ENCODE data around the gene HLA-DQB2. TPM values are rescaled to one million over a fixed set of nuclear protein-coding genes. Genes with fewer than 3 reads are reported as not detected.

HLA-DQB2 gene
- total and polyA plus RNA-seq, 2 of the 8 experiments (the other 6 are each of a cell fraction or from before 2014, with no cell fraction given) = not detected

DNA sequence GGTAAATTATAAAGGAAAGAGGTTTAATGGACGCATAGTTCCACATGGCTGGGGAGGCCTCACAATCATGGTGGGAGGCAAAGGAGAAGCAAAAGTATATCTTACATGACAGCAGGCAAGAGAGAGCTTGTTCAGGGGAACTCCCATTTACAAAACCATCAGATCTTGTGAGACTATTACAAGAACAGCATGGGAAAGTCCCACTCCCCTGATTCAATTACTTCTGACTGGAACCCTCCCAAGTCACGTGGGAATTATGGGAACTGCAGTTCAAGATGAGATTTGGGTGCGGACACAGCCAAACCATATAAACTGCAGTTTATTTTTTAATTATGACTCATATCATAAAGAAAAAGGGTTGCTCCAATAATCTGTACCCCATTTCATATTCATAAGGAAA is 44.5 kb downstream of the HLA-DQB2 start:
- Histone ChIP-seq H3K56ac (replicated peaks; ENCODE audit: insufficient read length, low read depth, low read length) (no peak overlapping the region), H2BK12ac (ENCODE audit: low read depth, low read length) (no peak overlapping the region), H4K20me1 (replicated peaks in 1 of 2; ENCODE audit: control insufficient read depth in 1 of 2, insufficient read depth in 2 of 2, low read length in 2 of 2) (no peaks in the 10 kb centered on the region), H3K9me3 (ENCODE audit: insufficient read depth in 2 of 2, low read depth in 1 of 2, low read length in 1 of 2) (no peaks in the 10 kb centered on the region), H3K79me2 (ENCODE audit: control insufficient read depth in 1 of 2, insufficient read depth in 2 of 2, low read length in 2 of 2) (no peaks in the 10 kb centered on the region), H3K4ac (replicated peaks; ENCODE audit: insufficient read length, low read depth, low read length) (no peak overlapping the region), H3K27me3 (replicated peaks in 1 of 4; ENCODE audit: control insufficient read depth in 3 of 4, extremely low read depth in 1 of 4, insufficient read depth in 3 of 4, low read length in 3 of 4) (no peaks in the 10 kb centered on the region), H2BK15ac (ENCODE audit: low read length) (no peak overlapping the region), H3K27ac (ENCODE audit: low read depth, low read length) (no peak overlapping the region), H2AFZ (ENCODE audit: low read length) (no peak overlapping the region), H2BK120ac (replicated peaks; ENCODE audit: low read depth, low read length) (no peak overlapping the region), H2AK5ac (ENCODE audit: low read depth, low read length) (no peak overlapping the region), H3K14ac (ENCODE audit: insufficient read length) (no peak overlapping the region), H3K36me3 (ENCODE audit: control insufficient read depth in 2 of 4, insufficient read depth in 4 of 4, low read length in 3 of 4) (no peaks in the 10 kb centered on the region), H4K5ac (ENCODE audit: insufficient read length, low read depth, low read length) (no peak overlapping the region), H3K23ac (ENCODE audit: insufficient read length) (no peak overlapping the region), H3K9ac (replicated peaks in 1 of 4; ENCODE audit: extremely low read depth in 1 of 4, low read depth in 3 of 4, low read length in 3 of 4) (no peak overlapping the region), H2BK20ac (ENCODE audit: low read length) (no peak overlapping the region), H3K79me1 (ENCODE audit: low read depth, low read length) (no peaks in the 10 kb centered on the region), H3K4me3 (ENCODE audit: extremely low read depth in 1 of 4, insufficient read depth in 2 of 4, low read depth in 3 of 4, low read length in 4 of 4) (no peak overlapping the region), H3K4me2 (ENCODE audit: insufficient read depth in 1 of 2, low read depth in 2 of 2, low read length in 2 of 2) (no peak overlapping the region), H3K18ac (ENCODE audit: extremely low read depth, low read length) (no peak overlapping the region), H3K4me1 (replicated peaks in 1 of 4; ENCODE audit: control insufficient read depth in 3 of 4, insufficient read depth in 4 of 4, low read length in 3 of 4) (no peaks in the 10 kb centered on the region), H4K8ac (ENCODE audit: extremely low read depth, insufficient read depth, low read length) (no peak overlapping the region), H3K23me2 (ENCODE audit: low read depth, low read length) (no peaks in the 10 kb centered on the region), H2BK5ac (ENCODE audit: low read depth, low read length) (no peak overlapping the region), H4K91ac (replicated peaks; ENCODE audit: insufficient read length, low read length) (no peak overlapping the region)
- POLR2A ChIA-PET (ENCODE audit: partially characterized antibody) = no interaction called here
- TF ChIP-seq CBX5 (IDR thresholded peaks at IDR 0.05; ENCODE audit: low read depth, low read length) (no peak), POLR2AphosphoS5 (IDR thresholded peaks at IDR 0.05; ENCODE audit: low read depth, low read length) (no peak), CHD1 (IDR thresholded peaks at IDR 0.05; ENCODE audit: low read depth, low read length) (no peak), GTF2F1 (IDR thresholded peaks at IDR 0.05; ENCODE audit: borderline replicate concordance, low read depth, low read length) (no peak), SIRT6 (IDR thresholded peaks at IDR 0.05; ENCODE audit: low read length) (no peak), JUN (IDR thresholded peaks at IDR 0.05; ENCODE audit: low read depth, low read length) (no peak)
- TF ChIP-seq, protein P1, sequence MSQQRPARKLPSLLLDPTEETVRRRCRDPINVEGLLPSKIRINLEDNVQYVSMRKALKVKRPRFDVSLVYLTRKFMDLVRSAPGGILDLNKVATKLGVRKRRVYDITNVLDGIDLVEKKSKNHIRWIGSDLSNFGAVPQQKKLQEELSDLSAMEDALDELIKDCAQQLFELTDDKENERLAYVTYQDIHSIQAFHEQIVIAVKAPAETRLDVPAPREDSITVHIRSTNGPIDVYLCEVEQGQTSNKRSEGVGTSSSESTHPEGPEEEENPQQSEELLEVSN (IDR thresholded peaks at IDR 0.05) = no peak
- DNase-seq (ENCODE audit: low read depth in 1 of 2, low spot score in 2 of 2) (no peak), FAIRE-seq (no peak)
- 77% methylated on average over 3 of the region's 3 CpGs; no CpG with 5 or more reads in 1 of the 2 experiments for WGBS, 2 experiments (ENCODE audit: extremely low coverage in 1 of 2, insufficient coverage in 1 of 2, insufficient read length in 1 of 2, insufficient replicate concordance in 2 of 2, low coverage in 1 of 2, low lambda C conversion rate in 2 of 2, missing lambda C conversion rate in 1 of 2)
- CTCF ChIA-PET (ENCODE audit: partially characterized antibody) = no interaction called here
